ENCODE data around the gene TBCD.

Gene TBCD

GRCh38 chr17:82838386-82839063, 86.7 kb downstream of the TBCD start:
- no peak for DNase-seq (ENCODE audit: low read depth)
- no peak overlapping the region for H3K4me3 ChIP-seq (ENCODE audit: low read depth, low read length)
- no peak for TF ChIP-seq CTCF (IDR thresholded peaks at IDR 0.05; ENCODE audit: low read depth, low read length, missing control alignments)

GRCh38 chr17:82839617-82840292, 87.9 kb downstream of the TBCD start, which contains the start of gene ZNF750:
Gene ZNF750 (minus strand): TSS chr17:82840022. CDS start chr17:82832454, 7,568 bp downstream.
- no peak for TF ChIP-seq CTCF (IDR thresholded peaks at IDR 0.05; ENCODE audit: low read depth, low read length, missing control alignments)
- DNase-seq (ENCODE audit: low read depth) = no peak
- H3K4me3 ChIP-seq (ENCODE audit: low read depth, low read length) = no peak within 1 kb of the TSS

DNA sequence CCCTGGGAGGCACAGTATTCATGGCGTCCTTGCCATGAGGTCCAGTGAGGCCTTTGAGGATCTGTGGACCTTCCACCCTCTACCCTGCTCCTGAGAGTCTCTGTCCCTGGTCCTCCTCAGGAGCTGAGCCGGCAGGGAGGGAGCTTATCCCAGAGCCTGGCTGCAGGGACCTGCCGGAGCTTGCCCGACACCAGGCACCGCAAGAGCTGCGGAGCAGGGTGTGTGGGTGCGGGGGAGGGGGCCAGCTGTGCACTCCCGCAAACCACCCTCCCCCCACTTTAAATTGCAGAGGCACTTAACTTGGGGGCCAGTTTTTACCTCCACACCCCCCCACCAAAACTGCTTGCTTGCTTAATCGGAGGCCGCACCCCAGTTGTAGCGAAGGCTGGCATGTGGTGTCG, 88.6 kb downstream of the TBCD start:
- no peak overlapping the region for H3K4me3 ChIP-seq (ENCODE audit: low read depth, low read length)
- TF ChIP-seq CTCF (IDR thresholded peaks at IDR 0.05; ENCODE audit: low read depth, low read length, missing control alignments) = no peak
- DNase-seq (ENCODE audit: low read depth) = no peak

GRCh38 chr17:82841921-82842596, 90.2 kb downstream of the TBCD start:
- no peak overlapping the region for H3K4me3 ChIP-seq (ENCODE audit: low read depth, low read length)
- no peak for DNase-seq (ENCODE audit: low read depth)
- TF ChIP-seq CTCF (IDR thresholded peaks at IDR 0.05; ENCODE audit: low read depth, low read length, missing control alignments) = no peak

GRCh38 chr17:82843904-82844680, 92.2 kb downstream of the TBCD start:
- H3K4me3 ChIP-seq (ENCODE audit: low read depth, low read length) = no peak overlapping the region
- no peak for TF ChIP-seq CTCF (IDR thresholded peaks at IDR 0.05; ENCODE audit: low read depth, low read length, missing control alignments)
- no peak for DNase-seq (ENCODE audit: low read depth)

GRCh38 chr17:82844796-82845162, 92.9 kb downstream of the TBCD start:
- no peak for TF ChIP-seq CTCF (IDR thresholded peaks at IDR 0.05; ENCODE audit: low read depth, low read length, missing control alignments)
- H3K4me3 ChIP-seq (ENCODE audit: low read depth, low read length) = no peak overlapping the region
- DNase-seq (ENCODE audit: low read depth) = no peak

All from GM12864 (cell line).